NCI-H146 treated with DMSO at 0.1 percent for 48 hours (cell line): ENCODE data around the gene PRSS57.
A peak's percentile ranks its signal among the peaks of the same experiment; 100 is the strongest.

Experiments
- DNase-seq: peaks from one replicate; lab custom pipeline; 2025; ENCODE audit not compliant: unreplicated experiment; lab: John Stamatoyannopoulos, UW

Gene PRSS57

GRCh38 chr19:639253-640160 lies 55.7 kb downstream of the PRSS57 start, which contains the start of gene FGF22:
TSS of gene FGF22 (plus strand) at chr19:639879. CDS start at chr19:639926, 47 bp downstream.
- peak; percentile 46 for DNase-seq

- DNase-seq = no peak
These were observed 56.4 kb downstream of the PRSS57 start for GRCh38 chr19:638906-639252.
